C4-2B (cell line): Measurements from ENCODE around the gene UBQLN3.

Experiments used
- CTCF ChIP-seq: fragments of 450-650 bp; conservative IDR thresholded peaks from 2 replicates; pipeline ENCODE4 v1.5.1; 2017; ENCODE audit warnings: mild to moderate bottlenecking
- ZFX ChIP-seq: fragments of 450-650 bp; IDR thresholded peaks from 2 replicates; pipeline ENCODE4 v1.6.1; 2017

GRCh38 chr11:5508605-5509004, 1.2 kb downstream of the UBQLN3 start:
- TF ChIP-seq CTCF (peak; percentile 22), ZFX (no peak)
